ENCODE measurements around the gene PPFIA3. TPM values are rescaled to one million over a fixed set of nuclear protein-coding genes. Genes with fewer than 3 reads are reported as not detected.
A peak's percentile ranks its signal among the peaks of the same experiment; 100 is the strongest.

PPFIA3 gene
- total and polyA plus RNA-seq, 2 of the 8 experiments (the other 6 are each of a cell fraction or from before 2014, with no cell fraction given) = 15.9 to 25.3 TPM

DNA sequence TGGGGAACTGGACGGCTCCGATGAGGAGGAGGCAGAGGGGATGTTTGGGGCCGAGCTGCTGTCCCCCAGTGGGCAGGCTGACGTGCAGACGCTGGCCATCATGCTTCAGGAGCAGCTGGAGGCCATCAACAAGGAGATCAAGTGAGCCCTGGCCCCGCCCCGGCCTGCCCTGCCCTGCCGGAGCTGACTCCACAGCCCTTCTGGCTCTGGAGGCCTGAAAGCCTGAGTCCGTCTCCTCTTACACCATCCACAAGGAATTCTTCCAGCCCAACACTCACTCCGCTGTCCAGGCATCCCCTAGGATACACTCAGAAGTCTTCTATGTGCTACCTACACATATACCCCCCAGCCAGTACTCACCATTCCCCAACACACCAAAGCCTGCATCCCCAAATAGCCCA, 17.4 kb downstream of the PPFIA3 start:
- Histone ChIP-seq H3K18ac (ENCODE audit: extremely low read depth, low read length) (no peak overlapping the region), H2BK5ac (ENCODE audit: low read depth, low read length) (no peak overlapping the region), H3K79me1 (ENCODE audit: low read depth, low read length) (no peaks in the 10 kb centered on the region), H3K23me2 (ENCODE audit: low read depth, low read length) (peaks cover 6% of the 10 kb centered on the region; the same call in 1 of the 2 replicates), H3K79me2 (ENCODE audit: control insufficient read depth in 1 of 2, insufficient read depth in 2 of 2, low read length in 2 of 2) (no peaks in the 10 kb centered on the region), H3K4me1 (replicated peaks in 1 of 4; ENCODE audit: control insufficient read depth in 3 of 4, insufficient read depth in 4 of 4, low read length in 3 of 4) (peaks cover 4 to 12% (median 7%) of the 10 kb centered on the region in 4 experiments; a peak in 6 of 7 replicates), H4K91ac (replicated peaks; ENCODE audit: insufficient read length, low read length) (no peak overlapping the region), H2AFZ (ENCODE audit: low read length) (no peak overlapping the region), H4K8ac (ENCODE audit: extremely low read depth, insufficient read depth, low read length) (no peak overlapping the region), H3K27me3 (replicated peaks in 1 of 4; ENCODE audit: control insufficient read depth in 3 of 4, extremely low read depth in 1 of 4, insufficient read depth in 3 of 4, low read length in 3 of 4) (no peaks in the 10 kb centered on the region), H2AK5ac (ENCODE audit: low read depth, low read length) (no peak overlapping the region), H3K56ac (replicated peaks; ENCODE audit: insufficient read length, low read depth, low read length) (no peak overlapping the region), H2BK120ac (replicated peaks; ENCODE audit: low read depth, low read length) (no peak overlapping the region), H3K9me3 (ENCODE audit: insufficient read depth in 2 of 2, low read depth in 1 of 2, low read length in 1 of 2) (no peaks in the 10 kb centered on the region), H3K14ac (ENCODE audit: insufficient read length) (no peak overlapping the region), H3K23ac (ENCODE audit: insufficient read length) (no peak overlapping the region), H4K5ac (ENCODE audit: insufficient read length, low read depth, low read length) (no peak overlapping the region), H3K4me3 (ENCODE audit: extremely low read depth in 1 of 4, insufficient read depth in 2 of 4, low read depth in 3 of 4, low read length in 4 of 4) (no peak overlapping the region), H4K20me1 (replicated peaks in 1 of 2; ENCODE audit: control insufficient read depth in 1 of 2, insufficient read depth in 2 of 2, low read length in 2 of 2) (peaks cover 0 to 4% of the 10 kb centered on the region in 2 experiments), H2BK12ac (ENCODE audit: low read depth, low read length) (0 out of 2 replicates have a peak overlapping the region, but pooled peaks have one; percentile 9), H3K27ac (ENCODE audit: low read depth, low read length) (no peak overlapping the region), H3K9ac (replicated peaks in 1 of 4; ENCODE audit: extremely low read depth in 1 of 4, low read depth in 3 of 4, low read length in 3 of 4) (no peak overlapping the region), H3K36me3 (ENCODE audit: control insufficient read depth in 2 of 4, insufficient read depth in 4 of 4, low read length in 3 of 4) (peaks cover 0 to 5% (median 2%) of the 10 kb centered on the region in 4 experiments; a peak in 3 of 8 replicates), H2BK20ac (ENCODE audit: low read length) (no peak overlapping the region), H3K4me2 (ENCODE audit: insufficient read depth in 1 of 2, low read depth in 2 of 2, low read length in 2 of 2) (no peak overlapping the region), H3K4ac (replicated peaks; ENCODE audit: insufficient read length, low read depth, low read length) (no peak overlapping the region), H2BK15ac (ENCODE audit: low read length) (no peak overlapping the region)
- DNase-seq (ENCODE audit: low read depth in 1 of 2, low spot score in 2 of 2) (no peak), FAIRE-seq (no peak)
- 96% methylated on average over 10 of the region's 10 CpGs; no CpG with 5 or more reads in 1 of the 2 experiments for WGBS, 2 experiments (ENCODE audit: extremely low coverage in 1 of 2, insufficient coverage in 1 of 2, insufficient read length in 1 of 2, insufficient replicate concordance in 2 of 2, low coverage in 1 of 2, low lambda C conversion rate in 2 of 2, missing lambda C conversion rate in 1 of 2)
- POLR2A ChIA-PET (ENCODE audit: partially characterized antibody) = interaction anchor here (1.0 to 5.8 kb wide), 5 partner anchors 9 to 22 kb away, joined by 3 to 47 read pairs (median 5); partner anchors contain the start of gene LIN7B
- CTCF ChIA-PET (ENCODE audit: partially characterized antibody) = interaction anchor here (1.0 to 9.7 kb wide), 6 partner anchors 7 to 73 kb away, joined by 3 to 99 read pairs (median 7); no protein-coding TSS in a partner anchor
- TF ChIP-seq CTBP2 (IDR thresholded peaks at IDR 0.05; ENCODE audit: borderline replicate concordance, insufficient read depth, insufficient read length, low read length) = no peak
- TF ChIP-seq SP2 (IDR thresholded peaks at IDR 0.05; ENCODE audit: low read length) = no peak
- TF ChIP-seq CHD2 (IDR thresholded peaks at IDR 0.05; ENCODE audit: low read length) = no peak
- TF ChIP-seq POLR2A (IDR thresholded peaks at IDR 0.05; ENCODE audit: control extremely low read depth in 1 of 2, low read depth in 2 of 2, low read length in 2 of 2) = no peak
- TF ChIP-seq BACH1 (IDR thresholded peaks at IDR 0.05; ENCODE audit: low read length) = no peak
- TF ChIP-seq SP1 (IDR thresholded peaks at IDR 0.05; ENCODE audit: low read depth, low read length) = no peak
- TF ChIP-seq KDM1A (IDR thresholded peaks at IDR 0.05; ENCODE audit: borderline replicate concordance, low read length) = no peak
- no peak for TF ChIP-seq RFX5 (IDR thresholded peaks at IDR 0.05; ENCODE audit: borderline replicate concordance, low read depth, low read length)
- TF ChIP-seq BCL11A (IDR thresholded peaks at IDR 0.05; ENCODE audit: low read depth in 2 of 2, low read length in 2 of 2) = no peak
- TF ChIP-seq NANOG (IDR thresholded peaks at IDR 0.05; ENCODE audit: insufficient read depth, low read depth, low read length, poor library complexity, severe bottlenecking) = no peak
- no peak for TF ChIP-seq CHD1 (IDR thresholded peaks at IDR 0.05; ENCODE audit: low read depth, low read length)
- TF ChIP-seq CBX8 (IDR thresholded peaks at IDR 0.05; ENCODE audit: borderline replicate concordance, low read depth, low read length) = no peak
- TF ChIP-seq CBX5 (IDR thresholded peaks at IDR 0.05; ENCODE audit: low read depth, low read length) = no peak
- TF ChIP-seq RNF2 (IDR thresholded peaks at IDR 0.05; ENCODE audit: borderline replicate concordance, low read depth, low read length, missing control alignments, poor library complexity, severe bottlenecking) = no peak
- no peak for TF ChIP-seq YY1 (IDR thresholded peaks at IDR 0.05; ENCODE audit: low read depth, low read length)

Data from H1 (cell line).